GM23338 (cell line): ENCODE results near the gene PPP2R5D. TPM values are rescaled to one million over a fixed set of nuclear protein-coding genes. Genes with fewer than 3 reads are reported as not detected.
"Not testable (repeated sequence)": the region's sequence is repeated elsewhere in the genome, so short reads cannot be mapped to it uniquely, and the experiment has no call there.

ENCODE experiments used
- ATAC-seq: fragments of 200-7000 bp; cut with Tn5 transposase; 3 replicates; pipeline ENCODE4 v1.9.1; 2020
- DNase-seq: peaks from one replicate; pipeline ENCODE4 v3.0.0-alpha.2; 2015; ENCODE audit warnings: low spot score
- H2AFZ ChIP-seq: fragments of 200-600 bp; sonication (generic); 2 replicates; pipeline ENCODE4 v1.8.0; 2016; ENCODE audit warnings: antibody characterized with exemption, mild to moderate bottlenecking, moderate library complexity
- H3F3A ChIP-seq: fragments of 200-600 bp; sonication (generic); replicated peaks from 2 replicates; pipeline ENCODE4 v1.8.0; 2017; ENCODE audit warnings: antibody characterized with exemption, mixed run types, low read depth
- H3K27ac ChIP-seq: fragments of 200-600 bp; sonication (generic); 2 replicates; pipeline ENCODE4 v1.6.1; 2016; ENCODE audit warnings: low read depth
- H3K27me3 ChIP-seq: fragments of 200-600 bp; sonication (generic); 2 replicates; pipeline ENCODE4 v1.8.0; 2016; ENCODE audit warnings: mild to moderate bottlenecking, mixed run types, moderate library complexity; ENCODE audit not compliant: insufficient read depth
- H3K36me3 ChIP-seq: fragments of 200-600 bp; sonication (generic); 2 replicates; pipeline ENCODE4 v1.8.0; 2016; ENCODE audit warnings: mild to moderate bottlenecking; ENCODE audit not compliant: insufficient read depth
- H3K4me1 ChIP-seq: fragments of 200-600 bp; sonication (generic); 2 replicates; pipeline ENCODE4 v1.8.0; 2016; ENCODE audit warnings: mild to moderate bottlenecking, moderate library complexity; ENCODE audit not compliant: insufficient read depth
- H3K4me2 ChIP-seq: fragments of 200-600 bp; sonication (generic); 2 replicates; pipeline ENCODE4 v1.7.1; 2017; ENCODE audit warnings: mixed run types
- H3K4me3 ChIP-seq: fragments of 200-600 bp; sonication (generic); 2 replicates; pipeline ENCODE4 v1.6.1; 2016; ENCODE audit warnings: mixed run types
- H3K79me2 ChIP-seq: fragments of 200-600 bp; sonication (generic); replicated peaks from 2 replicates; pipeline ENCODE4 v1.8.0; 2017; ENCODE audit warnings: mild to moderate bottlenecking; ENCODE audit not compliant: insufficient read depth
- H3K9me2 ChIP-seq: fragments of 200-600 bp; sonication (generic); 2 replicates; pipeline ENCODE4 v1.8.0; 2017; ENCODE audit not compliant: insufficient read depth
- H4K20me1 ChIP-seq: fragments of 200-600 bp; sonication (generic); replicated peaks from 2 replicates; pipeline ENCODE4 v1.8.0; 2017; ENCODE audit warnings: mild to moderate bottlenecking; ENCODE audit not compliant: insufficient read depth
- H3K27ac Mint-ChIP-seq: 2 replicates; pipeline ENCODE4 v1.8.0; 2020; ENCODE audit warnings: inconsistent platforms, mild to moderate bottlenecking, moderate library complexity, mixed read lengths
- H3K27me3 Mint-ChIP-seq: 3 replicates; pipeline ENCODE4 v1.8.0; 2022; ENCODE audit warnings: low read depth, mild to moderate bottlenecking, moderate library complexity, mixed read lengths, inconsistent platforms; ENCODE audit not compliant: insufficient read depth, poor library complexity
- H3K36me3 Mint-ChIP-seq: 3 replicates; pipeline ENCODE4 v1.8.0; 2021; ENCODE audit warnings: low read depth, mild to moderate bottlenecking, inconsistent platforms, moderate library complexity, mixed read lengths
- H3K4me1 Mint-ChIP-seq: 3 replicates; pipeline ENCODE4 v1.8.0; 2020; ENCODE audit warnings: mild to moderate bottlenecking, inconsistent platforms, mixed read lengths
- H3K4me3 Mint-ChIP-seq: 3 replicates; pipeline ENCODE4 v1.8.0; 2021; ENCODE audit warnings: moderate library complexity, mild to moderate bottlenecking, inconsistent platforms, mixed read lengths
- H3K9me3 Mint-ChIP-seq: 3 replicates; pipeline ENCODE4 v1.8.0; 2020; ENCODE audit warnings: moderate library complexity, mild to moderate bottlenecking, inconsistent platforms, mixed read lengths
- EZH2 ChIP-seq: fragments of 200-600 bp; sonication (generic); IDR thresholded peaks from one replicate; pipeline ENCODE4 v1.8.0; 2017; ENCODE audit warnings: antibody characterized with exemption, mild to moderate bottlenecking, low read depth; ENCODE audit not compliant: unreplicated experiment
- JUNB ChIP-seq: IDR thresholded peaks from one replicate; pipeline ENCODE4 v1.6.1; 2016; ENCODE audit warnings: antibody characterized with exemption; ENCODE audit not compliant: unreplicated experiment
- NANOG ChIP-seq: IDR thresholded peaks from 2 replicates; pipeline ENCODE4 v1.6.1; 2016; ENCODE audit warnings: antibody characterized with exemption, borderline replicate concordance
- ZNF114 ChIP-seq: fragments of 250-450 bp; sonication (Bioruptor Pico); IDR thresholded peaks from 2 replicates; pipeline ENCODE4 v1.5.0; 2020; ENCODE audit warnings: mild to moderate bottlenecking, moderate library complexity
- ZNF462 ChIP-seq: fragments of 250-450 bp; sonication (Bioruptor Pico); IDR thresholded peaks from 2 replicates; pipeline ENCODE4 v1.5.0; 2020; ENCODE audit warnings: mild to moderate bottlenecking, moderate library complexity
- polyA plus RNA-seq: library from polyadenylated mRNA; unstranded; fragments of >200 nt; fragmentation: Nextera tagmentation; extraction: Ambion mirVana; gene quantifications from 2 replicates; pipeline ENCODE4 v1.2.1, GENCODE V29; 2016
- total RNA-seq: library from RNA; depleted of rRNA; stranded (reverse); fragments of >200 nt; shearing (Covaris generic); gene quantifications from 2 replicates; pipeline ENCODE4 v1.2.3, GENCODE V29; 2014
- TF ChIP-seq, protein P1 (sequence below), 2 experiments: fragments of 200-600 bp in 1 of 2; sonication (generic) in 1 of 2; conservative IDR thresholded peaks; 2 replicates each; pipeline versions ENCODE4 v1.5.1 to v1.6.1; 2016 to 2017; ENCODE audit warnings: antibody characterized with exemption in 2 of 2, low read depth in 2 of 2, mild to moderate bottlenecking in 2 of 2, moderate library complexity in 1 of 2

The PPP2R5D gene
- total and polyA plus RNA-seq, 2 experiments from 2014 or later, result 20.0 to 55.3 TPM

DNA sequence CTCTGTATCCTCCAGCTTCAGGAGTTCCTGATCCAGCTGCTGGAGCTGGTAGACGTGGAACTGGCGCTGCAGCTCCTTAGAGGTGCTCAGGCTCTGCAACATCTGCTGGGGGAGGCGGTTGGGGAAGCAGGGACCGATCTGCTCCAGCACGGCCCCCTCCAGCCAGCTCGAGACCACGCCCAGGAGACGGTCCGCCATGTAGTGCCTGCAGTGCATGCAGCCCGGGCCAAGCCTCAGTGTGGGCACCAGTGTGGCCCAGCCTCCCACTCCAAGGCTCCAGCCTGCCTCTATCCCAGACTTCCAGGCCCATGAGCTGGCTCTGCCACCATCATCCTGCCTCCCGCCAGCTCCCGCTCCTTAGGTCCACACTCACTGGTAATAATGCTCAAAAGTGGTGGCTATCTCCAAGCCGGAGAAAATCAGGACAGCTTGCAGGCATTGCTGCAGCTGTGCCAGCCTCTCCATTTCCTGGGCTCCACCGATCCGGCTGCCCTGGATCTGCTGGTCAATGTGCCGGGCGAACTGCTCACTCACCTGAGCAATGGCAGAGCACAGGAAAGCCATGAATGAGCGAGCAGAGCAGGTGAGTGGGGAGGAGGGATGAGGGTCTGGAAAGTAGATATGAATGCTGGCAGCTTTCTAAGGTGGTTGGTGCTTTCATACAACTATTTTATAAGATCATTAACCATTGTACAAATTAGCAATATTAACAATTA, 56.3 kb downstream of the PPP2R5D start (continued):
- TF ChIP-seq ZNF462 (CRISPR knock-in tag) (no peak), ZNF114 (CRISPR knock-in tag) (no peak), JUNB (no peak), EZH2 (no peak), NANOG (no peak)
- TF ChIP-seq, protein P1, sequence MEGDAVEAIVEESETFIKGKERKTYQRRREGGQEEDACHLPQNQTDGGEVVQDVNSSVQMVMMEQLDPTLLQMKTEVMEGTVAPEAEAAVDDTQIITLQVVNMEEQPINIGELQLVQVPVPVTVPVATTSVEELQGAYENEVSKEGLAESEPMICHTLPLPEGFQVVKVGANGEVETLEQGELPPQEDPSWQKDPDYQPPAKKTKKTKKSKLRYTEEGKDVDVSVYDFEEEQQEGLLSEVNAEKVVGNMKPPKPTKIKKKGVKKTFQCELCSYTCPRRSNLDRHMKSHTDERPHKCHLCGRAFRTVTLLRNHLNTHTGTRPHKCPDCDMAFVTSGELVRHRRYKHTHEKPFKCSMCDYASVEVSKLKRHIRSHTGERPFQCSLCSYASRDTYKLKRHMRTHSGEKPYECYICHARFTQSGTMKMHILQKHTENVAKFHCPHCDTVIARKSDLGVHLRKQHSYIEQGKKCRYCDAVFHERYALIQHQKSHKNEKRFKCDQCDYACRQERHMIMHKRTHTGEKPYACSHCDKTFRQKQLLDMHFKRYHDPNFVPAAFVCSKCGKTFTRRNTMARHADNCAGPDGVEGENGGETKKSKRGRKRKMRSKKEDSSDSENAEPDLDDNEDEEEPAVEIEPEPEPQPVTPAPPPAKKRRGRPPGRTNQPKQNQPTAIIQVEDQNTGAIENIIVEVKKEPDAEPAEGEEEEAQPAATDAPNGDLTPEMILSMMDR (conservative IDR thresholded peaks at IDR 0.05; ENCODE audit: low read depth in 2 of 2), result no peak

- H3K4me1 Mint-ChIP-seq, H3K4me3 Mint-ChIP-seq, H3K9me3 Mint-ChIP-seq, ATAC-seq, H2AFZ ChIP-seq, DNase-seq, H3K9me2 ChIP-seq, H3K4me2 ChIP-seq, H3K4me1 ChIP-seq, H3K36me3 ChIP-seq, H3K27ac Mint-ChIP-seq, H3F3A ChIP-seq, H3K27me3 Mint-ChIP-seq, H3K4me3 ChIP-seq, H3K27me3 ChIP-seq, H3K27ac ChIP-seq, H4K20me1 ChIP-seq, H3K79me2 ChIP-seq: not testable (repeated sequence)
- H3K36me3 Mint-ChIP-seq, result peaks cover 45% of the 10 kb centered on the region
Measured at GRCh38 chr6:43041475-43041874, 57.1 kb downstream of the PPP2R5D start.
